Hypothalamus (tissue), 51 donors: ENCODE results near the gene TOPORS.
"Not testable (repeated sequence)": the region's sequence is repeated elsewhere in the genome, so short reads cannot be mapped to it uniquely, and the experiment has no call there.

Experiments used
- DNase-seq, 51 donors: peaks; one replicate each; lab custom pipeline; 2025; lab: John Stamatoyannopoulos, UW

TOPORS gene

DNA sequence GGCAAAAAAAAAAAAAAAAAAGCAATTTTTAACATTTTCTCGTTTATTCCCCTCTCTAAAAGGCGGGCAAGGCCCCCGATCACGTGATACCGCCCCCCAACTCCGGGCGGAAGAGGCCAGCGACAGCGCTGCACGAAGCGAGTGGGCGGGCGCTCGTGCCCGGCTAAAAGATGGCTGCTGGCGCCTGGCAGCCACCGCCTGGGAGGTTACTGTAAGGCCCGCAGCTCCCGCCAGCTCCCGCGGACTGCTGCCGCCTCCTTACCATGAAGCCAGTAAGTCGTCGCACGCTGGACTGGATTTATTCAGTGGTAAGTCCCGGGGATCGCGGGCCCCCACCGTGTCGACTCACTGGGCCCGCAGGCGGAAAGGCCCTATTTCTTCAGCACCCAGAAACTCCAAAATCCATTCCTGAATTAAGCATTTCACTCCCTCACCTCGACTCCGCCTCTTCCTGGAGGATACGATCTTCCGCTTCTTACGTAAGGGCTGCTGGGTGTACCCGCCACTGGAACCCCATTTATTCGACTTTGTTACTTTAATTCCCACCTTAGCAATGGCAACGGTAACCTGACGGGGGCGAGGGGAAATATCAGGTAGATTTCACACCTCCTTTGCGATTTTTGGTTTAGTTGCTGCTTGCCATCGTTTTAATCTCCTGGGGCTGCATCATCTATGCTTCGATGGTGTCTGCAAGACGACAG, at the start of gene TOPORS, which contains the start of gene SMIM27:
Gene TOPORS (minus strand): TSS at position 415 of the 701 bp plus-strand sequence. CDS start 150 bp downstream, at position 265.
Gene SMIM27 (plus strand): TSS at position 156 of the 701 bp plus-strand sequence. CDS start 108 bp downstream, at position 264.
- peak; percentile 49 to 98 (median 87) for DNase-seq

GRCh38 chr9:32599021-32599420, 46.6 kb upstream of the TOPORS start:
- DNase-seq, result not testable (repeated sequence)

DNA sequence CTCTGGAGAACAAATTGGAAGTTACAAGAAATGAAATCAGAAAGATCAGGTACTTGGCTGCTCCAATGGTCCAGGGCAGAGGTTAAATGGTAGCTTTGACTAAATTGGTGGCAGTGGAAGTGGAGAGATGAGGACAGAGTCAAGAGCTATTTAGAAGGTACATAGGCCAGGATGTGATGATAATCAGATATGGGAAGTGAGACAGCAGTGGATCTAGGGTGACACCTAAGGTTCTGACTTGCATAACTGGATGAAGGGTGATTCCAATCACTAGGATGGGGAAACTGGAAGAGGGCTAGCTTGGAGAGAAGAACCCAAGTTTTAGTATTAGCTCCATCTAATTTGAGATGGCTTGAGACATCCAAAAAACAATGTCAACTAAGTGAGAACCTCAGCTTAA, 44.5 kb upstream of the TOPORS start:
- no peak for DNase-seq

DNA sequence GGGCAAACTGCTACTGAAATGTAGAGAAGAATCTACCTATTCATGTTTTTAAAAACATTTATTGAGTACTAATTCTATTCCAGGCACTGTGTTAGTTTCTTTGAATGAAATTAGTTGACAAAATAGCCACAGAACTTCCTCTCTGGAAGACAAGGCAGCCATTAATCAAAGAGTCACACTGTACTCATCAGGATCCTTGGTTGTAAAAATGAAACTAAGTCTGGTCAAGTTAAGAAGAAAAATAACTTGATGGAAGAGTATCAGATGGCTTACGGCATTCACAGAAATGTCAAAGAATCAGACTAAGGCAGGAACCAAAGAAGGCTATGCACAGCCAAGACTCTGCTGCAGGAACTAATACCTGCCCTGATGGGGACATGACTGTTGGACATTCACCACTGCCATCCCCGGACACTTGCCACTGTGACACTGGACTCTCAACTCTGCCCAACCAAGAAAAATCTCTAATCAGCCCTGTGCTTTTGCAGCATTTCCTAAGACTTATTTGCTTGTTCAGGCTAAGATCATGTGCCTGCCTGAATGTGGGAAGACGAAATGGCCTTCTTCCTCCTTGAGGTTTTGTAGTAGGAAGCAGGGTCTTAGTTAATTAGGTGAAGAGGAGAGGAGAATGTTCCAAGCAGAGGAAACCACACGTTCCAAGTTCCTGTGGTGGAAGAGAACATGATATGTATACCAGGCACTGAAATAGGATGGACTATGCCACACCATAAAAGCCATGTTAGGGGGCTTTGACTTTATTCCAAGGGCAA, 43.9 kb upstream of the TOPORS start:
- no peak for DNase-seq

DNA sequence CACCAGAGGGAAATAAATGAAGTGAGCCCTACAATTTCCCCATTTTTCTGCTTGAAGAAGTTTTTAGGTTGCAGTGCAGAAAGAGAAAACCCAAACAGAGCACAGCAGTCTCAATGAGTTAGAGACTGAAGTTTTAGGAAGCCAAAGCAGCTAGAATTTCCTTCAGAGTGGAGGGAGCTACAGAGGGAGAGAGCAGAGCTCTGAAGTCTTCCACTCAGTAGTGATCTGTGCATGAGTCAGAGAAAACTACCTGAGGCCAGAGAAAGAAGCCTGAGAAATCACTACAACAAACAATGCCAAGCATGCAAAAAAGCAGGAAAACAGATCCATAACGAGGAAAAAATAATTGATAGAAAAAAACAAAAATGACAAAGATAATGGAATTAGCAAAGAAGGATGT, 38.5 kb upstream of the TOPORS start:
- DNase-seq, result no peak

DNA sequence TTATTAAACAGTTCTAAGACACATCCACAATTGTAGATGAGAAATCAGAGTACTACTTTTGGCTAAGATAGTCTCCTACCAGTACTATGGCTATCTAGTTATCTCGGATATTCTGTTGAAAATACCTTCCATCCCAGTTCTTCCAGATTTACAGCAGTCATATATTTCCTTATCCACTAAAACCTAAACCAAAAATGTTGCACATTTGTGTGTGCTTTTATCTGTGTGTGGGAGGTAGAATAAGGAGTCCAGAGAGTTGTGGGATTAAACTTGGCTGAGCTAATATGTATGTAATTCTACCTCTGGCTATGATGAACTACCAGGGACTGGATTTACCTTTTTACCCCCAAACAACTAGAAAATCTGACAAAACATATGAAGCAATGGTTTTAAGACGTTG, 38.1 kb upstream of the TOPORS start:
- DNase-seq, result no peak

- DNase-seq, result peak in 1 of 51 donors; percentile 35
Observed at GRCh38 chr9:32589083-32589723, 36.8 kb upstream of the TOPORS start.

GRCh38 chr9:32587901-32588300, 35.5 kb upstream of the TOPORS start:
- DNase-seq, result no peak

DNA sequence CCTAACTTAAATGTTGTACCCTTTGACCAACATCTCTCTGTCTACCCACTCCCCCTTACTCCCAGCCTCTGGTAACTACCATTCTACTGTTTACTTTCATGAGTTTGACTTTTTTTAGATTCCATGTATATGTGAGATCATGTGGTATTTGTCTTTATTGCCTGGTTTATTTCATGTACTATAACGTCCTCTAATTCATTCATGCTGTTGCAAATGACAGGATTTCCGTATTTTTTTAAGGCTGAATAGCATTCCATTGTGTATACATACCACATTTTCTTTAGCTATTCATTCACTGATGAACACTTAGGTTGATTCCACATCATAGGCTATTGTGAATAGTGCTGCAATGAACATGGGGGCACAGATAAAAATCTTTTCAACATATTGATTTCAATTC, 32.4 kb upstream of the TOPORS start:
- DNase-seq, result no peak

DNA sequence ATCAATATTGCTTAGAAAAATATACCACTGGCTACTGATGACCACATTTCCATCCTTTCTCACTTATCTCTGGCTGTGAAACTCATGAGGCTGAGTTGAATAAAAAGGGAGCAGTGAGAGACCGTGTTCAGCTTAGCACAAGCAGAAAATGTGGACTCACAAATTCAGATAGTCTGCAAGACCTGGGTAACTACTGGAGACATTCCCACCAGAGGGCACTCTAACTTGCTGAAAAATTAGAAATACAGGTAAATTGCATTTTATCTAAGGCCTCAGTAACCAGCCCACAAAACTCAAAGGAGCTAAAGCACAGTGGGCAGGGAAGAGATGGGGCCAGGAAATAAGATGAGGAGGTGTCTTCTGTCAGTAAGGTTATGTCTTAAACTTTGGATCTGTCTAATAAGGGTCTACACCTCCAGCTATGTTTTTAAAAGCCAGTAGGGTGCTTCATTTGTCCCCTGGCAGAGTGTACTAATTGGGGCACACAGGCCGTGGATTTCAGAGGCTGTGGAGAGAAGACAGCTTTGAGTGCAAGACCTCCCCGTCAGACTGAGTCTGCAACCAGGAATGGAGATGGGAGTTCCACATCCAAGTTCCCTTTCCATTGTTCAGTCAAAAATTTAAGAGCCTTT, 29.2 kb upstream of the TOPORS start:
- DNase-seq, result peak in 8 of 51 donors; percentile 3 to 72 (median 10)

GRCh38 chr9:32580631-32581300, 28.4 kb upstream of the TOPORS start:
- no peak for DNase-seq

GRCh38 chr9:32579706-32580331, 27.4 kb upstream of the TOPORS start:
- peak in 38 of 51 donors; percentile 3 to 75 (median 32) for DNase-seq

DNA sequence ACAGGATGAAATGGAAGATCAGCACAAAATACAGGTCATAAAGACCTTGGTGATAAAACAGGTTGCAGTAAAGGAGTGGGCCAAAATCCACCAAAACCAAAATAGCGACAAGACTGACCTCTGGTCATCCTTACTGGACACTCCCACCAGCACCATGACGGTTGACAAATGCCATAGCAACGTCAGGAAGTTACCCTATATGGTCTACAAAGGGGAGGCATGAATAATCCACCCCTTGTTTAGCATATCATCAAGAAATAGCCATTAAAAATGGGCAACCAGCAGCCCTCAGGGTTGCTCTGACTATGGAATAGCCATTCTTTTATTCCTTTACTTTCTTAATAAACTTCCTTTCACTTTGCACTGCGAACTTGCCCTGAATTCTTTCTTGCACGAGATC, 26.6 kb upstream of the TOPORS start:
- no peak for DNase-seq

DNA sequence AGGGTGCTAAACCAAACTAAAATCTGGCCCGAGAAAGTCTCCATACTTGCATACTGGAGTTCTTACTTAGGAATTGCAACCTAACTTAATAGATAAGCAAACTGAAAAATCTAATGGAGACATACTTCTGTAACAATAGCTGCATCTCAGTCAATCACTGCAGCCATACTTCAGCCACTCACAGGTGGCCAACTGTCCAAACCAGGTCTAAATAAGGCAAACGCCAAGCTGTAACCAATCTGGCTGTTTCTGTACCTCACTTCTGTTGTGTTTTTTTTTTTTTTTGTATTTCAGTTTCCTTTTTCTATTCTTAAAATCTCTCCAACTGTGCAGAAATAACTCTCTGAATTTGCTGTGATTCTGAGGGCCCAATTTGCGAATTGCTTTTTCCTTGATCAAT, 24.9 kb upstream of the TOPORS start:
- DNase-seq, result no peak

DNA sequence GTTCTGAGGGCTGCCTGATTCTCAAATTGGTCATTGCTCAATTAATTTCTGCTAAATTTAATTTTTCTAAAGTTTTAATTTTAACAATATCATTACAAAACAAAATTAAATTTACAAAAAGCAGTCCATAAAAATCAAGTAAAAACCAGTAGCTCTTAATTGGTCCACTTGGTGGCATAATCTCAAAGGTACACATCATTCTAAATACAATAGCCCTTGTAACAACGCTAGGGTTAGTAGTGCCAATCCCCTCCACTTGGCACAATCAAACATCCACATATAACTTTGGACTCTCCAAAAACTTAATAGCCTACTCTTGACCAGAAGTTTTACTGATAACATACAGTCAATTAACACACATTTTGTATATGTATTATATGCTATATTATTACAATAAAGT, 22.5 kb upstream of the TOPORS start:
- no peak for DNase-seq

- no peak for DNase-seq
Observed at GRCh38 chr9:32573821-32574220, 21.4 kb upstream of the TOPORS start.

DNA sequence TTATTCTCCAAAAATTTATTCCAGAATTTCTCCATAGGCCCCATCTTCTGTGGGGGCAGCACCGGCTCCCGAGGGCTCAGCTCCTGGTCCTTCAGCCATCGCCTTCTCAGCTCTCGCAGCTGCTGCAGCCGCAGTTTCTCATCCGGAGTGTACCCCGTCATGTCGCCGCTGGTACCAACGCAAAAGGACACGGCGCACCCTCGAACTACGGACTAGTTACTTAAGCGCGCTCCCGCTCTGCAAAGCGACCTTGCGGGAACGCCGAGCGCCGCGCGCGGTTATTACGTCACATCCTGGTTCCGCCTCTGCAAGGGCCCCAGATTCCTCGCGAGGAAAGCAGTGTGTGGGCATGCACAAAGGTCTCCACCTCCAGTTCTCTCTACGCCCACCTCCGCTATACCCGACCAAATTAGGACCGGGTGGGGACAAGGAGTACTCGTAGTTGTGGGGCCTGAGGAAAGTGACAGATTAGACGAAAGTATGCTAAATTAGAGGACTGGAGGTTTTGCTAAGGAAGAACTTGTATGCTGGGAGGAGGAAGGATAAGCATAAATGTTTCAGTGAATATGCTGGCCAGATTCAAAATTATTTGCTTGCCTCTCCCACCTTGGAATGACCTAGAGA, 20.6 kb upstream of the TOPORS start, which contains the start of gene NDUFB6:
Gene NDUFB6 (minus strand): TSS at position 260 of the 624 bp plus-strand sequence. CDS start 99 bp downstream, at position 161.
- peak; percentile 27 to 94 (median 85) for DNase-seq

DNA sequence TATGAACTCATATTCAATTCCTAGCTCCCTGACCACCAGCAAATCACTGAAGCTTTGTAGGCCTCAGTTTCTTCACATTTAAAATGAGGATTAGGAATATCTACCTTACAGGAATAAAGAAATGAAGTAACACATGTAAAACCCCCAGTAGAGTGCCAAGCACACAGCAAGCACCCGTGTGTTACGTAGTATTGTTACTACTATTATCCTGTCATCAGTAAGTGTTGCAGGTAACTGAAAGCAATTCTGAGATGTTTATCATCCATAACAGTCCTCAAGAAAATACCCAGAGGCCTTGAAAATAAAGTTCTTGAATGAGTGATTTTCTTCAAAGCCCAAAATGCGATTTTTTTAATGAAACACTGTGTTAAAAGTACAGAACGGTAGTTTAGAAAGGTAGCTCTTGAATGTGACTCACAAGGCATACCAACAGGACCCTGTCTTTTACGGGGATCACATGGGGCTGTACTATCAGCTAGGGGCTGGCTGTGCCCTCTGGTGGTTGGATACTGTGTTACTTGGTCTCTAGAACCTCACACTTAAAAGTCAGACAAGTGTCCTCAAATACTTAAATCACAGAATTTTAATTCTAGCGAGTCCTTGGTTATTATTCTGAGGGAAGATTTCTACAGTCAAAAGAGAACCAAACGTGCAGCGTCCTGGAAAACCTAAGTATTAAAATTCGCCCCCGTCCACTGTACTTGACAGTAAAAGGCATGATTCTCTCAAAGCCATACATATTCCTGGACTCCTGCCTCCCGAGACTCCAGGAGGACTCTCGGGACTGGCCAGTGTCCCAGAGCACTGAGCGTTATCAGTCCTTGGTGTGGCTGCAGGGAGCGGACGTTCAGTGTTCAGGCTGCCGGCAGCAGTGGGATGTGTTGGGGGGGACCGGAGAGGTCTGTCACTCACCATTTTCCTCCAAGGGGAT, 19.8 kb upstream of the TOPORS start:
- DNase-seq, result peak in 32 of 51 donors; percentile 6 to 71 (median 38)
